BE2C (cell line): Measurements from ENCODE around the gene ARL6IP1.

ENCODE experiments used
- DNase-seq: peaks from one replicate; pipeline ENCODE4 v3.0.0-alpha.2; 2020
- H3K27me3 ChIP-seq: fragments of 250-450 bp; sonication (Bioruptor Pico); 2 replicates; pipeline ENCODE4 v1.5.1; 2020; ENCODE audit warnings: mild to moderate bottlenecking
- H3K36me3 ChIP-seq: fragments of 250-450 bp; sonication (Bioruptor Pico); 2 replicates; pipeline ENCODE4 v1.5.1; 2020; ENCODE audit warnings: mild to moderate bottlenecking
- H3K4me1 ChIP-seq: fragments of 250-450 bp; sonication (Bioruptor Pico); 2 replicates; pipeline ENCODE4 v1.5.1; 2020
- H3K4me3 ChIP-seq: 2 replicates; pipeline ENCODE4 v1.5.1; 2011; ENCODE audit warnings: low read depth, low read length
- H3K9me3 ChIP-seq: fragments of 250-450 bp; sonication (Bioruptor Pico); 2 replicates; pipeline ENCODE4 v1.5.1; 2020
- TF ChIP-seq, protein P1 (sequence below): IDR thresholded peaks from 2 replicates; pipeline ENCODE4 v1.5.1; 2012; ENCODE audit warnings: mild to moderate bottlenecking, low read depth, low read length

Gene ARL6IP1

DNA sequence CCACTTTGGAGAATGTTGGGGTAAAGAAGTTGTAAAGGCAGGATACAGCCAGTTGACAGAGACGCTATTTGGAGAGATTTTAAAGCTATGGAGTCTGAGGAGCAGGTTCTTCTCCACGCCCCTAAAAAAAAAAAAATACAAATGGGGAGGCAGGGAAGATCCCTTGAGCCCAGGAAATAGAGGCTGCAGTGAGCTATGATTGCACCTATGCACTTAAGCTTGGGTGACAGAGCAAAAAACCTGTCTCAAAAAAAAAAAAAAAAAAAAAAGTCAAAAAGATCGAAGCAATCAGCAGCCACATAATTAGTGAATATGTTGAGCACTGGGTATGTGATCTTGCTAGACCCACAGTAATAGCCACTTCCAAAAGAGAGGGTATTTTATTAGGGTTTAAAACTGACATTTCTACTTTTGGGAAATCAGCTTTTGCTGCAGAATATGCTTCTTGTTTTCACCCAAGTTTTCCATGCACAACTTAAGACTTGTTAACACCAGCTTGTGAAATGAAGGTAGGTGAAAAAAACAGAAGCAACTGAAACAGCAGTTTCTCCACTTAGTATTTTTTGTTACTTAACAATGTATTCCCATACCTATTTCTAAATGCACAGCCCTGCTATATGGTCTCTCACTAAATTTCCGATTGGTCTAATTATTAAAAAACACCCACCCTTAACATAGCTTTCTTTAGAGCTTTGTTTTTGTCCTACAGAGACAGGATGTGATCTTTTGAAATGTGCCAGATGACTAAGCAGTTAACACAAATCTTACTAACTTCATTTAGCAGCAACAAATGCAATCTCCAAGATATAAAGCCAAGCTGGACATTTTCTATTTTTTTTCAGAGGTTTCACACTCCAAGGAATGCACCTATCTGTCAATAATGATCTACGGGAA lies 2.5 kb upstream of the ARL6IP1 start:
- H3K27me3 ChIP-seq = no peaks in the 10 kb centered on the region
- H3K9me3 ChIP-seq = no peaks in the 10 kb centered on the region
- peaks cover 11% of the 10 kb centered on the region for H3K36me3 ChIP-seq
- TF ChIP-seq, protein P1, sequence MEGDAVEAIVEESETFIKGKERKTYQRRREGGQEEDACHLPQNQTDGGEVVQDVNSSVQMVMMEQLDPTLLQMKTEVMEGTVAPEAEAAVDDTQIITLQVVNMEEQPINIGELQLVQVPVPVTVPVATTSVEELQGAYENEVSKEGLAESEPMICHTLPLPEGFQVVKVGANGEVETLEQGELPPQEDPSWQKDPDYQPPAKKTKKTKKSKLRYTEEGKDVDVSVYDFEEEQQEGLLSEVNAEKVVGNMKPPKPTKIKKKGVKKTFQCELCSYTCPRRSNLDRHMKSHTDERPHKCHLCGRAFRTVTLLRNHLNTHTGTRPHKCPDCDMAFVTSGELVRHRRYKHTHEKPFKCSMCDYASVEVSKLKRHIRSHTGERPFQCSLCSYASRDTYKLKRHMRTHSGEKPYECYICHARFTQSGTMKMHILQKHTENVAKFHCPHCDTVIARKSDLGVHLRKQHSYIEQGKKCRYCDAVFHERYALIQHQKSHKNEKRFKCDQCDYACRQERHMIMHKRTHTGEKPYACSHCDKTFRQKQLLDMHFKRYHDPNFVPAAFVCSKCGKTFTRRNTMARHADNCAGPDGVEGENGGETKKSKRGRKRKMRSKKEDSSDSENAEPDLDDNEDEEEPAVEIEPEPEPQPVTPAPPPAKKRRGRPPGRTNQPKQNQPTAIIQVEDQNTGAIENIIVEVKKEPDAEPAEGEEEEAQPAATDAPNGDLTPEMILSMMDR = no peak
- no peak for DNase-seq
- H3K4me1 ChIP-seq = no peaks in the 10 kb centered on the region
- no peak overlapping the region for H3K4me3 ChIP-seq

DNA sequence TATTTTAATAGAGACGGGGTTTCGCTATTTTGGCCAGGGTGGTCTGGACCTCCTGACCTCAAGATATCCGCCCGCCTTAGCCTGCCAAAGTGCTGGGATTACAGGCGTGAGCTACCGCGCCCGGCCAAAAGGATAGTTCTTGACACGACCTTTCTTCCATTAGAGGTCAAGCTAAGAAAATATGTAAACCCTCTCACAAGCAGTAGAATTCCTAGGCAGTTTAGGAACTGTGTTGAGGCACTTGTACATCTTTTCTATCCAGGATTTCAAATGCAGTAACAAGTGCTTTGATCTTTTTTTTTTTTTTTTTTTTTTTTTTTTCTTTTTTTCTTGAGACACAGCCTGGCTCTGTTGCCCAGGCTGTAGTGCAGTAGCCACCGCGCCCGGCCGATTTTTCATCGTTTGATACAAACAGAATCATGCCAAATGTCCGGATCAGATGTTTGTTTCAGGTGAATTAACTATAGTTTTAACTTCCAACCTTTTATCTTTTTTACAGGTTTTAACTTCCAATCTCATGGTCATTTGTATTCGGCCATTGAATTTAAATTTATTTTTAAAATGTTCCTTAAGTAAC lies 1.5 kb upstream of the ARL6IP1 start:
- TF ChIP-seq, protein P1 = no peak
- Histone ChIP-seq H3K9me3 (no peaks in the 10 kb centered on the region), H3K4me3 (no peak overlapping the region), H3K4me1 (no peaks in the 10 kb centered on the region; the same call in 1 of the 2 replicates), H3K27me3 (no peaks in the 10 kb centered on the region), H3K36me3 (peaks cover 5% of the 10 kb centered on the region)
- DNase-seq = no peak

DNA sequence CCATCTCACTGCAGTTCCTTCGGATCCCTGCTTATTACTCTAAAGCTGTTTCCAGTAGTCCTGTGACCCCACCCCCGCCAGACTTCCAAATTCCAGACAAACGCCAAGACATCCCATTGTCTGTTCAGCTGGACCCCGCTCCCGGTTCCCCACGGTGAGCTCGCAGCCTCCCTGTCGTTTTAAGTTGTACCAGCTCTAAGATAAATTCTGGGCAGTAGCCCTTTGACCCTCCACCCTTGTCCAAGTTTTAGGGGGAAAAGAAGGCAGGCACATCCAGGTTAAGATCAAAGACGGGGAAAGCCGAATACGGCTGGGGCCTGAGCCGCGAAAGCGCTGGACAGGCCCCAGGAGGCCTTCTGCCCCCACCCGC lies 589 bp downstream of the ARL6IP1 start:
- Histone ChIP-seq H3K9me3 (no peaks in the 10 kb centered on the region), H3K36me3 (peaks cover 21% of the 10 kb centered on the region), H3K27me3 (no peaks in the 10 kb centered on the region), H3K4me1 (no peaks in the 10 kb centered on the region; the same call in 1 of the 2 replicates), H3K4me3 (peak overlapping the region; percentile 88)
- DNase-seq = no peak
- TF ChIP-seq, protein P1 = no peak

DNA sequence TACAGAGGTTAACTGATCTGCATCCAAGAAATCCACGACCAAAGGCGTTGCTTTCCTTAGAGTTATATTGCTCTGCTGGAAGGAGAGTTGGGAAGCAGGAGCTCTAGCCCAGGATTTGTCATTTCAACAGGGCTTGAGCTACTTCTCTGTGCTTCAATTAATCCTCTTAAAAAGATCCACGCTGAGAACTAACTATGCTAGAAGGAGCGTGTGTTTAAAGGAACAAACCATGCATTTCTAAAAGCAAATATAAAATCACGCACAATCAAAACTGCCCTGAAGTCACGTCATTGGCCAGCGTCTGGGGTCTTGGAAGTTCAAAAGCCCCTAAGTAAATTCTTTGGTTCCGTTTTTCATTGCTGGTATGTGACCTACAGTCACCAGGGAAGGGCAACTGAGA lies 1.1 kb downstream of the ARL6IP1 start:
- TF ChIP-seq, protein P1 = no peak
- Histone ChIP-seq H3K4me3 (peak overlapping the region; percentile 88), H3K36me3 (peaks cover 26% of the 10 kb centered on the region), H3K9me3 (no peaks in the 10 kb centered on the region), H3K27me3 (no peaks in the 10 kb centered on the region), H3K4me1 (no peaks in the 10 kb centered on the region; the same call in 1 of the 2 replicates)
- DNase-seq = no peak

DNA sequence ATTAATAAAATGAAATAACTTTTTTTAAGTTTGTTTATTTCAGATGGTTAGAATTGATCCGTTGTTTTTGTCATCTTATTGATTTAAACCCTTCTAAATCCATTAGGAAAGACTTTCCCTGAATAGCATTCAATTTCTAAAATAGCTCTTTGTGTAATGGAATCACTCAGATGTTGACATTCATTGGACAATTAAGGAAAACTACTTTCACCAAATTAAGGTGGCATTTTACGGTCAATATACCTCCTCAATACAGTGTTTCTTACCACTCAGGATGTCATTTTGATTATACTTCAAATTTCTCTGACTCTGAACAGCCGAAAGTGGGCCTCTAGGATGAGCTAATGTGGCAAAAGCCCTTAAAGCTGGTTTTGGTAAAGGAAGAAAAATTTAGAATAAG lies 1.8 kb downstream of the ARL6IP1 start:
- Histone ChIP-seq H3K9me3 (no peaks in the 10 kb centered on the region), H3K36me3 (peaks cover 34% of the 10 kb centered on the region), H3K27me3 (no peaks in the 10 kb centered on the region), H3K4me3 (peak overlapping the region; percentile 88), H3K4me1 (no peaks in the 10 kb centered on the region; the same call in 1 of the 2 replicates)
- TF ChIP-seq, protein P1 = no peak
- DNase-seq = no peak

DNA sequence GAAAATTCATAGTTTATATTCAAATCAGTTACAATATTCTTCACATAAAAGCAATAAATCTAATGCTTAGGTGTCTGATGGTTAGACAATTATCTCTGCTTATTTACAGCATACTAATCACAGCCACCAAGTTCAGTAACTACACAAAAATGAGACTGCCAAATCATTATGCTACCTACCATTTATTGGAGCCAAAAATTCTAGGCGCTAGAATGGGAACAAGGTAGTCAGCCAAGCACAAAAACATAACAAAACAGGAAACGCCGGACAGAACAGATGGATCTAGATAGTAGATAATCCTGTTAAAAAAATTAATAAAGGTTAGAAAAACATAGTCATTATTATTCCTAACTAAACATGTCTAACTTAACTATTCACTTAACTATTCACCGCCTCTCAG lies 3.6 kb downstream of the ARL6IP1 start:
- H3K36me3 ChIP-seq = peaks cover 48% of the 10 kb centered on the region
- TF ChIP-seq, protein P1 = no peak
- H3K4me3 ChIP-seq = no peak overlapping the region
- no peak for DNase-seq
- no peaks in the 10 kb centered on the region for H3K27me3 ChIP-seq
- H3K9me3 ChIP-seq = no peaks in the 10 kb centered on the region
- H3K4me1 ChIP-seq = no peaks in the 10 kb centered on the region; the same call in 1 of the 2 replicates
